GM18505 (cell line): ENCODE measurements around the gene DLG2.

Experiments
- ATAC-seq: cut with Tn5 transposase; IDR thresholded peaks from one replicate; pipeline ENCODE4 v1.9.1; 2021; ENCODE audit not compliant: unreplicated experiment
- POLR2A ChIP-seq: IDR thresholded peaks from 4 replicates; pipeline ENCODE4 v1.6.1; 2011; ENCODE audit warnings: borderline replicate concordance; ENCODE audit not compliant: insufficient read depth, insufficient read length; ENCODE audit errors: extremely low read depth

The DLG2 gene

DNA sequence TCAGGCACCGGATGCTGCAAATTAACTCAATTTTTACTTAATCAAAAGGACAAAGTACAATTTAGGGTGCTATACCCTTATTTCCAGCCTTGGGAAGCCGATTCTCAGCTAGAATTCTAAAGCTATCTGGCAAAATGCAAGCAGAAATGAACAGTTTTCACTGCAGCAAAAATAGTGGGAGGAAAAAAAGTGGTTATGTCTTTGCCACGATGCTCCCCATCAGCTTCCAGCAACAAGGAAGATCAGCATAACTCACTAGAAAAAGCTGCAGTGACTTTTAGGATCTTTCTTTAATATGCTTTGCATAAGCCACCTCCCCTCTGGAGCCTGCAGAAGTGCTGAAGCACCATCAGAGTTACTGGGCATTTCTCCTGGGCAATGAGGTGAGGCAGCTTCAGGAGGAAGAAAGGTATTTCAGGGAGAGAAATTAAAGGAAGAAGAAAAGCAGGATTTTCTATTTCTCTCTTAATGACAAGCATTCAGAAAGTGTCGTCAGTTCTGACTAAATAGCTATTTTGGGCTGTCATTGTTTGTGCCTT, 702.9 kb downstream of the DLG2 start:
- TF ChIP-seq POLR2A: no peak

GRCh38 chr11:84923489-84923888, 703.7 kb downstream of the DLG2 start:
- ATAC-seq: no peak
- TF ChIP-seq POLR2A: no peak

More for the DNA sequence above, 702.9 kb downstream of the DLG2 start:
- ATAC-seq: no peak

DNA sequence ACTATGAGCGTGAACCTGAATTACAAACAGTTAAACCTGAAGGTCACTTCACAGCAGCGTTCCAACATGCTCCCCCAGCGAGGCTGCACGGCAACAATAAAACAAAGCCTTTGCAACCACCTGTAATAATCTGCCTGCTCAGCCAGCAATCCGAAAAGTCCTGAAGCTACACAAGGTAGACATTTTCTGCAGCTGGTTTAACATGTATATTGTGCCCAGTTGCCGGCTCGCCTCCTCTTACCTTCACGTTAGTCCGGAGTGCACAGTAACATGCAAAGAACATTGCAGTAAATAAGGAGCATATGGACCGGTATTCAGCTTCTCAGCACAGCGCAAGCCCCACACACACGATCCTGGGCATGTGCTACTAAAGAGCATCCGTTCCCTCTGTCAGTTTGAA, 704.3 kb downstream of the DLG2 start:
- no peak for ATAC-seq
- no peak for TF ChIP-seq POLR2A

- no peak for TF ChIP-seq POLR2A
- ATAC-seq: no peak
Observed at GRCh38 chr11:84922212-84922805, 704.8 kb downstream of the DLG2 start.

GRCh38 chr11:84914511-84914910, 712.6 kb downstream of the DLG2 start:
- no peak for TF ChIP-seq POLR2A
- ATAC-seq: no peak

GRCh38 chr11:84909740-84910139, 717.4 kb downstream of the DLG2 start:
- TF ChIP-seq POLR2A: no peak
- no peak for ATAC-seq

DNA sequence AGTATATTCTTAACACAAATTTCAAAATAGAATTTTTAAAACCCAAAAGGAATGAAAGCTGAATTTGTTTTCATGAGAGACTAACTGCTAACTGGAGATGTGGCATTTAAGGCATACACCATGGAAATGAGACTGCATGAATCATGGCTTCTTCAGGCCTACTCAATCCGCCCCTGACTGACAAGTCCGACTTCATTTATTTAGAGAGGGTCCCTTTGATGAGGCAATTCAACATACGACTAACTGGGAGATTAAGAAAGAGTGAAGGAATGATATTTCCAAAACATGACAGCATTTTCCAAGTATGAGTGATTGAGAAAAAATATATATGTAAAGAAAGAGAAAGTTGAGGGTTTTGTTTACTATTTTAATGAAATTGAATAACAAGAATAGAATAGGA, 720.1 kb downstream of the DLG2 start:
- TF ChIP-seq POLR2A: no peak
- ATAC-seq: no peak

DNA sequence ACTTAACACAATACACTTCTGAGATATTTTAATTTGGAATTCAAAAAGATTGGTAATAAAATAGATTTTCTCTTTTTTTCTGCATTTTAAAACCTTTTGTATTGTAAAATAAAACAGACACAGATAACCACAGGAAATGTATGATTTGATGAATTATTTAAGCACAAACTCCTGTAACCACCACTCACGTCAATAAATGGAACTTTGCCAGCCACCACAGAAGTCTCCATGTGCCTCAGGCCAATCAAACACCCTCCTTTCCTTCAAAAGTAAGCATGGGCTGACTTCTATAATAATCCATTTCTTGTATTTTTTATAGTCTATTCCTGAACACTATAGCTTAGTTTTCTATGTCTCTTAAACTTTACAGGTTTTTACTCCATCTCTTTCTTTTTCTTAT, 721.7 kb downstream of the DLG2 start:
- no peak for TF ChIP-seq POLR2A

DNA sequence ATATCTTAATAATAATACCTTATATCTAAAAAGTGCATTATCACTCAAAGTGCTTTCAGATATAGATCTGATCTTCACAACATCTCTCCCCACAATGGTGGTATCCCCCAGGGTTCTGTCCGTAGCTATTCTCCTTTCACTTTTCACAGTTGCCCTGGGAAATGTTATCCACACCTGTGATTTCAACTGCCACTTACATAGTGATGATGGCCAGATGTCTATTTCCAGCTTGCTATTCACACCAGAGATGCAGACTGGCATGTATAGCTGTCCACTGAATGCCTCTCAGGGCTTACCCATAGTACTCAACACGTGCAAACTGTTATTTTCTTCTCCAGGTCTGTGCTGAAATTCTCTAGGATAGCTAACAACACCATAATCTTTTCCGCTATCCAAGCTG, 724.7 kb downstream of the DLG2 start:
- no peak for TF ChIP-seq POLR2A
- no peak for ATAC-seq

More for the DNA sequence above, 721.7 kb downstream of the DLG2 start:
- no peak for ATAC-seq

DNA sequence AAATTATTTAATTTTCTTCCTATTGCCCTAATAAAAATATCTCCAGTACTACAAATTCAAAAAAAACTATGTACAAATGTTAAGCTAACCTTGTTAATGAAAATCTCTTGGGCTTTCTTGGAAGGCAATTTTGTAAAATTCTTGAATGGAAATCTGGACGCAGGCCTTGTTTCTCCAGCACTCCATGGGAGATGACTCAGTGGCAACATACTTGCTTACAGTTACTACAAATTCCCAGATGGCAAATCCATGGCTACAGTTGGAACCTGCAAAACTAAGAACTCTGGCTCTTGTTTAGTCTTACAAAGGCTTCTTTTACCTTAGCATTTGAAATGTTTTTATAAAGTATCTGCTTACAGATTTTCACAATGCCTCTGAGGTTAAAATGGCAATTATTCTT, 725.2 kb downstream of the DLG2 start:
- TF ChIP-seq POLR2A: no peak

DNA sequence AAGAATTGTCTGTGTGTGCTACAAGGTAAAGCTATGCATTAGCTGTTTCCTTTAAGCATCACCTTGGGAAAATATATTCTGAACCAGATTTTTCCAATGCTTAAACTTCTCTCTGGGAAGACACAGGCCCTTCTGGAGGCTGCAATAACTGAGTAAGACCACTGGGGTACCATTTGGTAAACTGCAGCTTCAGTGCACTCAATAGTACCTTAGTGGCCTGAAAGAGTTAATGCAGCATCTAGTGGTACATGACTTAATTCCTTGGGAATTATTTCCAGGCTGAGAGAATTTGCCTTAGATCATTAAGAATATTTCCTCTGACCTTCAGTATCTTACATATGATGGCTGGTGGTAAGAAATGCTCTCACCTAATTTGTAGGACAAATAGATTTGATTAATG, 727.4 kb downstream of the DLG2 start:
- no peak for TF ChIP-seq POLR2A

More for the DNA sequence above, 725.2 kb downstream of the DLG2 start:
- ATAC-seq: no peak

DNA sequence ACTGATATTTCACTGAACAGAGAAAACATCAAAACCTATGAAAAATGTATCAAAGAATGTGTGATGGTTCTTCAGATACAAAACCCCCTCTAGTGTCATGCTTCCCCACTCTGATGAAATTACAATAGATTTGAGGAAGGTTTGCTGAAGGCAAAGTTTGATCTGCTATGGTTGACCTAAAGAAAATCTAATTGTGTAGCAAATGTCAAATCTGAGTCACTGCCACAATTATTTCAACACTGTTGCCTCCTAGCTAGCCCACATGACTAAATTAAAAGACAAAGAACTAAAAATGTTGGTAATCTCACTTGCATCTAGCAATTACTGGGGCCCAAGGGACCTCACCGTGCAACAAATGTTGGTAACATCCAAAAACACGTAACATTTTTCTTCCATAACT, 728.0 kb downstream of the DLG2 start:
- no peak for TF ChIP-seq POLR2A
- no peak for ATAC-seq

More for the DNA sequence above, 727.4 kb downstream of the DLG2 start:
- ATAC-seq: no peak

GRCh38 chr11:84894666-84895065, 732.5 kb downstream of the DLG2 start:
- no peak for TF ChIP-seq POLR2A
- no peak for ATAC-seq

DNA sequence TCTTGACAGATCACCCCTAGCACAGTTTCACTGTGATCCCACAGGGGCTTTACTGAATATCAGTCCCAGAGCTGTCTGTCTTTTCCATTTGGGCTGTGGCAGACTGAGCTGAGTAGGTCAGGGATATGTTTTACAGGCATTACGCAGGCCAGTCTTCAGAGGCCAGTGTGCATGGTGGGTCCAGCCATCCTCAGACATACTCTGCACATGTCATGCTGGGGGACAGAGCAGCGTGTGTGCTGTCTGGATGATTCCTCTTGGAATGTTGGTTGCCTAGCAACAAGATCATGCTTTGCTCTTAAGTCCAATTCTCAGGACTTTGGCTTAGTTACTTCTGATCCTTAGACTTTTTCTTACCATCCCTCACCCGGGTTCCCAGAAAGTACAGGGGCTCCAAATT, 736.5 kb downstream of the DLG2 start:
- no peak for TF ChIP-seq POLR2A
- ATAC-seq: no peak
